ENCODE data around the gene KIAA1755.

GRCh38 chr20:38186788-38187221, 73.7 kb downstream of the KIAA1755 start:
- TF ChIP-seq CTCF (IDR thresholded peaks at IDR 0.05) (no peak), POLR2A (IDR thresholded peaks at IDR 0.05) (no peak)
